Measurements from ENCODE around the gene SCN3A. TPM values are rescaled to one million over a fixed set of nuclear protein-coding genes. Genes with fewer than 3 reads are reported as not detected.
A peak's percentile ranks its signal among the peaks of the same experiment; 100 is the strongest.

The SCN3A gene
- total RNA-seq, 1 donor from 2014 or later = 0.89 TPM

GRCh38 chr2:165069151-165069550 is 134.7 kb downstream of the SCN3A start:
- ATAC-seq (ENCODE audit: poor library complexity) = no peak
- intact Hi-C loops (cut with DNase I) = no loop called here
- DNase-seq = no peak

- ATAC-seq (ENCODE audit: poor library complexity) (no peak), DNase-seq (no peak)
- intact Hi-C loops (cut with DNase I) = no loop called here
Observed at GRCh38 chr2:165068487-165068757, 135.4 kb downstream of the SCN3A start.

GRCh38 chr2:165067643-165068486 is 136.0 kb downstream of the SCN3A start:
- intact Hi-C loops (cut with DNase I) = no loop called here
- DNase-seq = peak; percentile 61
- peak; percentile 88 for ATAC-seq (ENCODE audit: poor library complexity)

DNA sequence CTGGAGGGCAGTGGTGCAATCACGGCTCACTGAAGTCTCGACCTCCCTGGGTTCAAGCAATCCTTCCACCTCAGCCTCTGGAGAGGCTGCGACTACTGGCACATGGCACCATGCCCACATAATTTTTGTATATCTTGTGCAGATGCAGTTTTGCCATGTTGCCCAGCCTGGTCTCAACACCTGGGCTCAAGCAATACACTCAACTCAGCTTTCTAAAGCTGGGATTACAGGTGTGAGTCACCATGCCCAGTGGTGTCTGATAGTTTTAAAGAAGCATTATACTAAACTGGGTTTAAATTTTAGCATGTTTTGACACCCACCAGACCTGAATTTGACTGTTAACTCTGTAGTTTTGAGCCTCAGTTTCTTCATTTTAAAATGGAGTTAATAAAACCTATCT is 139.1 kb downstream of the SCN3A start:
- intact Hi-C loops (cut with DNase I) = no loop called here
- DNase-seq = no peak
- ATAC-seq (ENCODE audit: poor library complexity) = no peak

DNA sequence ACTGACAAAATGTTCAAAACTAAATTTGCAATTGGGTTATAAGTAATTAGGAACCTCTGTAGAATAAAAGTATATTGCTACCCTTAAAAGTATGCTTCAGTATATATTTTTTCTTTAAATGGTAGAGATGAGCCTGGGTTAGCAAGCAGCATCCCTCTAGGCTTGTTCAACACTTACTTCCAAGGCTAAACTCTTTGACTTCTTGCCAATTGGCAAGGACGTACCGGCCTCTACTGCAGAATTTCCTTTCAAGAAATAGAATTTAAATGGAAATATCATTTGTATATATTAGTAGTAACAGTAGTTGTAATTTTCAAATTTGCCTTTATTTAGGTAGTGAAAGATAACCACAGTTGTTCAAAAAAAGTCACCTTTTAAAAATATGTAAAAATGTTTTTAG is 143.4 kb downstream of the SCN3A start:
- DNase-seq (no peak), ATAC-seq (ENCODE audit: poor library complexity) (no peak)
- intact Hi-C loops (cut with DNase I) = no loop called here

GRCh38 chr2:165058476-165059265 is 145.2 kb downstream of the SCN3A start:
- intact Hi-C loops (cut with DNase I) = no loop called here
- DNase-seq = no peak
- no peak for ATAC-seq (ENCODE audit: poor library complexity)

- intact Hi-C loops (cut with DNase I) = no loop called here
- ATAC-seq (ENCODE audit: poor library complexity) = no peak
Observed at GRCh38 chr2:165057931-165058330, 145.9 kb downstream of the SCN3A start.

DNA sequence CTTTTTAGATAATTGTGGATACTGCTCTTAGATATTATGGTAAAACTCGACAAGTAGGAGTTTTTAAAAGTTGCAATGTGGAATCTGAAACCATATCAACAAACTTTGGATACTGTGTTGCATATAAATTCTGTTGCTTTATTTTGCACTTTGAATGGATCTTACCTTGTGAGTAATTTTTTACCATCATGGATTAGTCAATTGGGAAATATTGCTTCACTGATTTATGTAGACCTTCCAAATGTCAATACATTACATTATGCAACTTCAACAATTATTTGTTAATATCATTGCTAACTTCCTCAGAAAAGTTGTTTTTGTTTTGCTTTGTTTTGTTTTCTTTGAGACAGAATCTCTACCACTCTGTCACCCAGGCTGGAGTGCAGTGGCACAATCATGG is 146.5 kb downstream of the SCN3A start:
- no peak for DNase-seq
- intact Hi-C loops (cut with DNase I) = no loop called here
- ATAC-seq (ENCODE audit: poor library complexity) = no peak

More at GRCh38 chr2:165057931-165058330, 145.9 kb downstream of the SCN3A start:
- no peak for DNase-seq

- no peak for ATAC-seq (ENCODE audit: poor library complexity)
- intact Hi-C loops (cut with DNase I) = no loop called here
- no peak for DNase-seq
Observed at GRCh38 chr2:165056564-165056963, 147.3 kb downstream of the SCN3A start.

GRCh38 chr2:165055082-165055851 is 148.6 kb downstream of the SCN3A start:
- ATAC-seq (ENCODE audit: poor library complexity) (peak; percentile 96), DNase-seq (no peak)

GRCh38 chr2:165054652-165055051 is 149.2 kb downstream of the SCN3A start:
- peak; percentile 42 for ATAC-seq (ENCODE audit: poor library complexity)
- DNase-seq = no peak
- intact Hi-C loops (cut with DNase I) = no loop called here

More at GRCh38 chr2:165055082-165055851, 148.6 kb downstream of the SCN3A start:
- intact Hi-C loops (cut with DNase I) = no loop called here

DNA sequence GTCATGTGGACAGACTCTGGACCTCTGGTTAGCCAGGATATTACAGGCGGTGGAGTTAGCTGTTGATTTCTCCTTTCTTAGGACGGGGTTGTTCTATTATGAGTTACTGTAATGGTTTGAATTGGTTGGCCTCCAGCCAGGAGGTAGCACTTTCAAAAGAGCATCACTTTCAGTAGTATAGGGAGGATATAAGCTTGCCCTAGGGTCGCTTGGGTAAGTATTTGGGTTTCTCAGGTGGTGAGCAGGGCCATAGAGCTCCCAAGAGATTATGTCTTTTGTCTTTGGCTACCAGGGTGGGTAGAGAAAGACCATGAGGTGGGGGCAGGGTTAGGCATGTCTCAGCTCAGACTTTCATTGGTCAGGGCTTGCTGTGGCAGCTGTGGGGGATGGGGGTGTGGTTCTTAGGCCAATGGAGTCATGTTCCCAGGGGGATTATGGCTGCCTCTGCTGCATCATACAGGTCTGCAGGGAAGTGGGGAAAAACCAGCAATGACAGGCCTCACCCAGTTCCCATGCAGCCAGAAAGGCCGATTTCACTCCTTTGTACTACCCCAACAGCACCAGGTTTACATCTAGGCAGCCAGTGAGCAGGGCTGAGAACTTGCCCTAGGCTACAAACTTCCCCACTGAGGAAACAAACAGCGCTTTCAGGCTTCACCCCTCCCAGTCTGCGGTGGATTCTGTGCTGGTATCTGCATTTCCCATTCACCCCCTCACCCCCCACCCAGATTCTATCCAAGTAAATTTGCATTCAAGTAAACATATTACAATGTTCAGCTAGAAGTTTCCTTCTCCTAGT is 159.1 kb downstream of the SCN3A start:
- ATAC-seq (ENCODE audit: poor library complexity) (no peak), DNase-seq (no peak)
- intact Hi-C loops (cut with DNase I) = no loop called here

Other genes starting within 250 kb of the SCN3A start
- gene SLC38A11, start 248.5 kb downstream of the SCN3A start, total RNA-seq = 0.48 TPM
- 0.05 TPM for gene SCN2A, start 35.4 kb upstream of the SCN3A start, total RNA-seq

Data from Right ventricle myocardium superior (tissue), 1 donor.